Brain microvascular endothelial cell (primary cell): ENCODE results near the gene KLHL3.

Experiments used
- DNase-seq: peaks from one replicate; pipeline ENCODE4 v3.0.0-alpha.2; 2020
- H3K27ac ChIP-seq: fragments of 250-450 bp; sonication (Bioruptor Pico); 2 replicates; pipeline ENCODE4 v1.5.1; 2020; ENCODE audit warnings: mild to moderate bottlenecking, moderate library complexity
- H3K27me3 ChIP-seq: fragments of 250-450 bp; sonication (Bioruptor Pico); replicated peaks from 2 replicates; pipeline ENCODE4 v1.5.1; 2020; ENCODE audit warnings: mild to moderate bottlenecking
- H3K36me3 ChIP-seq: fragments of 250-450 bp; sonication (Bioruptor Pico); replicated peaks from 2 replicates; pipeline ENCODE4 v1.5.1; 2020; ENCODE audit warnings: mild to moderate bottlenecking
- H3K4me3 ChIP-seq: 2 replicates; pipeline ENCODE4 v1.5.1; 2011; ENCODE audit warnings: low read depth, mild to moderate bottlenecking, control low read depth, low read length, moderate library complexity
- in situ Hi-C: cut with HindIII; loops from 2 replicates; pipeline ENCODE4 v1.10.0; 2017; ENCODE audit warnings: low sequenced_read_pairs, low pct_ligation_motif_present
- TF ChIP-seq, protein P1 (sequence below): IDR thresholded peaks from 2 replicates; pipeline ENCODE4 v1.5.1; 2011; ENCODE audit warnings: low read depth, mild to moderate bottlenecking, moderate library complexity, low read length, control low read depth, inconsistent platforms; ENCODE audit errors: missing control alignments

Gene KLHL3

DNA sequence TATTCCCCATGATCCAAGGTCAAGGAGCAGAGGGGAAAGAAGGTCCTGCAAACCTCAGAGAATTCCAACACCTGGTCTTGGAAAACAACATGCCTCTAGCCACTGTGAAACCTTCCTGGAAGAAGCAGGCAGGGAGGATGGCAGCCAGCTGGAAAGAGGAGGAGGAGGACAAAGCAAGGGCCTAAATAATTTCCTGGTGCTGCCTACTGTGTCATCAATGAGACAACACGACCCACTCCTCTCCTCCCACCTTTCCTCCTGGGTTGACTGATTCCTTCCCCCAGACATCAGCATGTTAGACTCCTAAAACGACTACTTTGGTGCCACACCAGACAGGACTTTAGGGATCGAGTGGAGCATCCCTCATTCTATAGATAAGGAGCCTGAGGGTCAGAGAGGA is 78.8 kb downstream of the KLHL3 start:
- no peak for DNase-seq
- in situ Hi-C loops = no loop called here
- no peak overlapping the region for H3K4me3 ChIP-seq
- TF ChIP-seq, protein P1, sequence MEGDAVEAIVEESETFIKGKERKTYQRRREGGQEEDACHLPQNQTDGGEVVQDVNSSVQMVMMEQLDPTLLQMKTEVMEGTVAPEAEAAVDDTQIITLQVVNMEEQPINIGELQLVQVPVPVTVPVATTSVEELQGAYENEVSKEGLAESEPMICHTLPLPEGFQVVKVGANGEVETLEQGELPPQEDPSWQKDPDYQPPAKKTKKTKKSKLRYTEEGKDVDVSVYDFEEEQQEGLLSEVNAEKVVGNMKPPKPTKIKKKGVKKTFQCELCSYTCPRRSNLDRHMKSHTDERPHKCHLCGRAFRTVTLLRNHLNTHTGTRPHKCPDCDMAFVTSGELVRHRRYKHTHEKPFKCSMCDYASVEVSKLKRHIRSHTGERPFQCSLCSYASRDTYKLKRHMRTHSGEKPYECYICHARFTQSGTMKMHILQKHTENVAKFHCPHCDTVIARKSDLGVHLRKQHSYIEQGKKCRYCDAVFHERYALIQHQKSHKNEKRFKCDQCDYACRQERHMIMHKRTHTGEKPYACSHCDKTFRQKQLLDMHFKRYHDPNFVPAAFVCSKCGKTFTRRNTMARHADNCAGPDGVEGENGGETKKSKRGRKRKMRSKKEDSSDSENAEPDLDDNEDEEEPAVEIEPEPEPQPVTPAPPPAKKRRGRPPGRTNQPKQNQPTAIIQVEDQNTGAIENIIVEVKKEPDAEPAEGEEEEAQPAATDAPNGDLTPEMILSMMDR = no peak
- H3K27me3 ChIP-seq = no peaks in the 10 kb centered on the region
- no peak overlapping the region for H3K27ac ChIP-seq
- H3K36me3 ChIP-seq = no peaks in the 10 kb centered on the region

DNA sequence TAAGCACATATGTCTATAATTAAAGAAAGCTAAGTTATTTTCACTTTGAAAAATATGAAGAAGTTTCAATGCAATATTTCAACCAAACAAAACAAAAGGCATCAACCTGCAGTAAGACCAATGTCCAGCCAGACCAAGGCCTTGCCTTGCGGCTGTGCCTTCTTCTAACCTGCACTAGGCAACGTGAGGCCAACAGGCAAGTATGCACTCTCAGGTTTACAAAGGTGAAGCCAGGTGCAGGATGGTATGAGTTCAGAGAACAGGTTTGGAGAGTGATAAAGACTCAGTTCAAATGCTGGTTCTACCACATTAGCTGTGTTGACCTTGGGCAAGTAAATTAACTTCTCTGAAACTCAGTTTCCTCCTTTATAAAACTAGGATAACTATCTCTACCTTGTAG is 79.3 kb downstream of the KLHL3 start:
- Histone ChIP-seq H3K27me3 (no peaks in the 10 kb centered on the region), H3K4me3 (no peak overlapping the region), H3K36me3 (no peaks in the 10 kb centered on the region), H3K27ac (no peak overlapping the region)
- DNase-seq = no peak
- TF ChIP-seq, protein P1 = no peak
- in situ Hi-C loops = no loop called here

DNA sequence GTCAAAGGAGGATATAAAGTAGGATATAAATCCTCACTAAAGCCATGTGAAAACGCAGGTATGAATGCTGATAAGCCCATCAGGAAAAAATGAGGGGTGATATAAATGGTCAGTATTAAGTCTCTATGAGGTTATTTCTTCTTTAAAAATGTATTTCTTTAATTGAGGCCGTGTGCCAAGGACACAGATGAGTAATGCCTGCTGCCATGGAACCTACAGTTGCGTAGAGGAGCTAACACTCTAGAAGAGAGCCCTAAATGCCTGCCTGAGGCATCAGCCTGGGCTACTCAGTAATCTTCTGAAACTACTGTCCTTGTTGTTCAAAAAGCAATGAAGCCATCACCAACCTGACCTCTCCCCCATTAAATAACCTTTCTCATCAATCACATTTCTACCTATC is 84.9 kb downstream of the KLHL3 start:
- no peaks in the 10 kb centered on the region for H3K36me3 ChIP-seq
- DNase-seq = no peak
- TF ChIP-seq, protein P1 = no peak
- H3K4me3 ChIP-seq = no peak overlapping the region
- no peaks in the 10 kb centered on the region for H3K27me3 ChIP-seq
- no peak overlapping the region for H3K27ac ChIP-seq
- in situ Hi-C loops = no loop called here

DNA sequence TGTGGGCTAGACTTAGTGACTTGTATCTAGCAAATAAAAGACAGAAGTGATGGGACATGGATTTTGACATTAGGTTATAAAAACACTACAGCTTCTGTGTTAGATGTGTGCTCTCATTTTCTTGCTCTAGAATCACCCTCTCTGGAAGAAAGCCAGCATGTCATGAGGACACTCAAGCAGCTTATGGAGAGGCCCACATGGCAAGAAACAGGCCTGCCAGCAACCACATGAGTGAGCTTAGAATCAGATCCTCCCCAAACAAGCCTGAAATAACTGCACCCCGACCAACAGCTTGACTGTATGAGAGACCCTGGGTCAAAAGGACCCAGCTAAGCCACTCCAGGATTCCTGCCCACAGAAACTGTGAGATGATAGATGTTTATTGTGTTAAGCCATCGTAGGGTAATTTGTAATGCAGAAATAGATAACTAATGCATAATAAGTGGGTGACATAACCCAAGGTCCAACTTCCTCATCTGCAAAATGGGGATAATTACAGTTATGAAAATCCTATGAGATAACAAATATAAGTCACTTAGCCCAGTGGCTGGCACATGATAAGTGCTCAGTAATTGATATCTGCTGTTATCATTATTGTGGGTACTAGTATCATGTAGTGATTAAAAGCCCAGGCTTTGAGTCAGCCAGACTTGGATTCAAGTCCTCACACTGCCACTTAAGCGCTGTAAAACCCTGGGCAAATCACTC is 86.5 kb downstream of the KLHL3 start:
- H3K27me3 ChIP-seq = no peaks in the 10 kb centered on the region
- no peak overlapping the region for H3K27ac ChIP-seq
- peak; percentile 22 for DNase-seq
- TF ChIP-seq, protein P1 = no peak
- no peaks in the 10 kb centered on the region for H3K36me3 ChIP-seq
- in situ Hi-C loops = no loop called here
- no peak overlapping the region for H3K4me3 ChIP-seq

DNA sequence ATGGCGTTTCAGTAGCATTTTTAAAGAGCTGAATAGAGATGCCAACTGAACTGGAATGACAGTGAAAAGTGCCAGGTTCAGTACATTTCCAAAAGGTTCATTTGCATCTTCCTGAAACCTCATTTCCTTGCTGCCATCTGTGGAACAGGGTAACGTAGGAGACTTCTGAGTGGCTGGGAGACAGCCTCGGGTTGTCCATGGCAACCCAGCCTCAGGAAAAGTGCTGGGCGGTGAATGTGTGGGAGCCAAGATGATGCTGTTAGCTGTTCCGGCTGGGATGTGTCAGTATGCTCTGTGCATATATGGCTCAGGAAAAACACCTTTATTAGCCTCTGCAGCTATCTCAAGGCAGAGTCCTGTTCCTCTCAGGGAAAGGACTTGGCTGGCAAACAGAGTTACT is 87.5 kb downstream of the KLHL3 start:
- no peak for DNase-seq
- no peaks in the 10 kb centered on the region for H3K27me3 ChIP-seq
- no peak overlapping the region for H3K4me3 ChIP-seq
- no peaks in the 10 kb centered on the region for H3K36me3 ChIP-seq
- in situ Hi-C loops = no loop called here
- TF ChIP-seq, protein P1 = no peak
- H3K27ac ChIP-seq = no peak overlapping the region

DNA sequence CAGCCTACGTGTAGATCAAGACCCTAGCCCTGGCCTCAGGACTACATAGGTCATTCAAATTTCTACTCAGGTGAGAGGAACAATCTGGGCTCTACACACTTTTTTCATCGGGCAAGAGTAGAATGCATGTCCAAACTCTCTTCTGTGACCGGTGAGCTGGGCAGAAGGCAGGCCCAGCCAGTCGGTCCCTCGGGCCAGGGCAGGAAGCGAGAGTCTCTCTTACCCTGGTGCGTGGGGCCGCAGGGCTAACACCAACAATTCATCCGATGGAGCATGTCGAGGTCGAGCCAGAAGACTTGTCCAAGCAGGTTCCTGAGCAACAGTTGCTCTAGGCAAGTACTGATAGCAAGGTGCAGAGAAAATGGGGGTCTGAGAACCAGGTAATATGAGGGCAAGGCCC is 88.5 kb downstream of the KLHL3 start:
- DNase-seq = no peak
- in situ Hi-C loops = no loop called here
- no peaks in the 10 kb centered on the region for H3K27me3 ChIP-seq
- TF ChIP-seq, protein P1 = no peak
- H3K4me3 ChIP-seq = no peak overlapping the region
- H3K36me3 ChIP-seq = no peaks in the 10 kb centered on the region
- no peak overlapping the region for H3K27ac ChIP-seq
